CD4-positive, alpha-beta T cell (primary cell): ENCODE data around the gene FNBP1. TPM values are rescaled to one million over a fixed set of nuclear protein-coding genes. Genes with fewer than 3 reads are reported as not detected.

Experiments used
- ATAC-seq: fragments of 200-7000 bp; cut with Tn5 transposase; one replicate; pipeline ENCODE4 v1.10.0; 2022; ENCODE audit warnings: mild to moderate bottlenecking; ENCODE audit not compliant: poor library complexity
- CTCF ChIA-PET: fragments of 350-600 bp; sonication (Branson Sonifier 250); formaldehyde crosslinking; loops from one replicate; lab custom pipeline; 2021; ENCODE audit warnings: antibody characterized with exemption, inconsistent platforms; lab: Charles Lee
- POLR2A ChIA-PET: fragments of 350-600 bp; sonication (Branson Sonifier 250); formaldehyde crosslinking; loops from one replicate; lab custom pipeline; 2021; ENCODE audit warnings: antibody characterized with exemption, inconsistent platforms; lab: Charles Lee
- DNase-seq, 14 experiments: peaks; one replicate each; pipeline ENCODE4 v3.0.0-alpha.2; 2013 to 2020; ENCODE audit warnings: mixed read lengths in 2 of 14
- H3K27ac ChIP-seq, 2 donors: one replicate each; pipeline versions ENCODE4 v1.5.1 to v1.7.0; 2013; ENCODE audit warnings: low read length in 2 of 2, low read depth in 1 of 2, mild to moderate bottlenecking in 1 of 2
- H3K27me3 ChIP-seq, 2 experiments: 1 replicate in 1 of 2; 2 replicates in 1 of 2; pipeline versions ENCODE4 v1.6.1 to v1.7.0; 2013; ENCODE audit warnings: low read length in 2 of 2, control low read depth in 1 of 2, mild to moderate bottlenecking in 1 of 2, moderate library complexity in 1 of 2; ENCODE audit not compliant: insufficient read depth in 2 of 2, control insufficient read depth in 1 of 2
- H3K36me3 ChIP-seq: one replicate; pipeline ENCODE4 v1.6.1; 2013; ENCODE audit warnings: low read length, control low read depth; ENCODE audit not compliant: insufficient read depth
- H3K4me1 ChIP-seq: one replicate; pipeline ENCODE4 v1.6.1; 2013; ENCODE audit warnings: low read length, control low read depth; ENCODE audit not compliant: insufficient read depth
- H3K4me3 ChIP-seq: one replicate; pipeline ENCODE4 v1.5.1; 2013; ENCODE audit warnings: mild to moderate bottlenecking, low read length, moderate library complexity
- H3K9me3 ChIP-seq, 2 experiments: 1 replicate in 1 of 2; 2 replicates in 1 of 2; pipeline versions ENCODE4 v1.6.1 to v1.7.0; 2013; ENCODE audit warnings: low read length in 2 of 2, mild to moderate bottlenecking in 2 of 2, control low read depth in 1 of 2, moderate library complexity in 1 of 2; ENCODE audit not compliant: control insufficient read depth in 1 of 2, insufficient read depth in 1 of 2
- H3K27ac Mint-ChIP-seq: one replicate; pipeline ENCODE4 v1.8.0; 2020; ENCODE audit warnings: mixed read lengths
- H3K27me3 Mint-ChIP-seq: one replicate; pipeline ENCODE4 v1.8.0; 2021; ENCODE audit warnings: mixed read lengths
- H3K36me3 Mint-ChIP-seq: one replicate; pipeline ENCODE4 v1.8.0; 2021; ENCODE audit warnings: low read depth, mixed read lengths
- H3K4me1 Mint-ChIP-seq: one replicate; pipeline ENCODE4 v1.8.0; 2021; ENCODE audit warnings: low read depth, mixed read lengths
- H3K4me3 Mint-ChIP-seq: one replicate; pipeline ENCODE4 v1.8.0; 2020; ENCODE audit warnings: mild to moderate bottlenecking, mixed read lengths
- H3K9me3 Mint-ChIP-seq: one replicate; pipeline ENCODE4 v1.8.0; 2020; ENCODE audit warnings: mixed read lengths
- intact Hi-C, 2 experiments: fragments of 100-400 bp; cut with DNase I in 1 of 2; cut with micrococcal nuclease in 1 of 2; formaldehyde crosslinking; loops; one replicate each; pipeline versions ENCODE4 v1.15.1 to v1.9.0; 2023 to 2025; cut with DNase I, micrococcal nuclease
- total RNA-seq, 174 experiments: library from RNA in 2 of 174; stranded (reverse) in 2 of 174; gene quantifications; one replicate each; pipeline ENCODE4 v1.2.3 and lab custom pipeline; 2021 to 2026
- TF ChIP-seq, protein P1 (sequence below): fragments of 200-600 bp; IDR thresholded peaks from one replicate; pipeline ENCODE4 v1.8.0; 2022; ENCODE audit warnings: antibody characterized with exemption, mild to moderate bottlenecking

Gene FNBP1
- total RNA-seq, 2 experiments from 2014 or later = 166 to 181 TPM

DNA sequence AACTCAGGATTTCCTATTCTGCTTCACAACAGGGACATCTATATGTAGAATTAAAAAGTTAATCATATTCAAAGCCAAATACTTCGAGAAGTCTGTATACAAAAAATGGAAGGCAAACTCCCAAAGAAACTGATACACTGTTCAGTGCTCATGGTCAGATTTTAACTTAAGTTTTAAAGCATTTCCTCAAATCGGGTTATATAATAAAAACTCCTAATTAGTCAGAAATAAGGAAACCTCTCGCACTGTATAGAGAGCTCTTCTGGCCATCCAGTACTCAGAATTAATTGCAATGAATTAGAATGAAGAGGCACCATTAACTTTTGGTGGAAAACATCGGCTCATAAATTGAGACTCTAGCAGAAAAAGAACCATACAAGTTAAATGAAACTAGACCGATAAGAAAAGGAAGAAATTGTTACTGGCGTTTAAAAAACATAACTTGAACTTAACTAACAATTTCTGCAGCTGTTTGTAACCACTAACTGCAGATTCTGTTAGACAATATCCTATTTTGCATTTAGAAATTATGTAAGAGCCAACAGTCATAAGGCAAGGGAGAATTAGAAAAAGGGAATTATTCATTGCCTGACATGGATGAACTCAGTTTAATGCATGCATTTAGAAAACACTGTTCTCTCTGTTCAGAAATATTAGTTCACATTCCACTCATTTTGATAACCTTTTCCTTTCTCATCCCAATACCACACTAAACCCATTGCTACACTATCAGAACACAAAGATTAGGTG, 96.6 kb downstream of the FNBP1 start:
- H3K27me3 Mint-ChIP-seq = no peaks in the 10 kb centered on the region
- CTCF ChIA-PET = interaction anchor here (2.1 kb wide), 1 partner anchor 61 kb away, joined by 5 read pairs; no protein-coding TSS in a partner anchor
- peaks cover 68% of the 10 kb centered on the region for H3K4me1 Mint-ChIP-seq
- Histone ChIP-seq H3K9me3 (peaks cover 0 to 5% of the 10 kb centered on the region in 2 experiments), H3K36me3 (peaks cover 49% of the 10 kb centered on the region), H3K27me3 (no peaks in the 10 kb centered on the region), H3K4me1 (peaks cover 46% of the 10 kb centered on the region), H3K4me3 (no peak overlapping the region), H3K27ac (peak overlapping the region; percentile 50 to 80)
- DNase-seq = no peak
- intact Hi-C loops = loop anchor here in 1 of 2 experiments (10.0 kb wide), 1 partner anchor 112 kb away; the partner anchor contains the start of genes C9orf78 and USP20
- TF ChIP-seq, protein P1, sequence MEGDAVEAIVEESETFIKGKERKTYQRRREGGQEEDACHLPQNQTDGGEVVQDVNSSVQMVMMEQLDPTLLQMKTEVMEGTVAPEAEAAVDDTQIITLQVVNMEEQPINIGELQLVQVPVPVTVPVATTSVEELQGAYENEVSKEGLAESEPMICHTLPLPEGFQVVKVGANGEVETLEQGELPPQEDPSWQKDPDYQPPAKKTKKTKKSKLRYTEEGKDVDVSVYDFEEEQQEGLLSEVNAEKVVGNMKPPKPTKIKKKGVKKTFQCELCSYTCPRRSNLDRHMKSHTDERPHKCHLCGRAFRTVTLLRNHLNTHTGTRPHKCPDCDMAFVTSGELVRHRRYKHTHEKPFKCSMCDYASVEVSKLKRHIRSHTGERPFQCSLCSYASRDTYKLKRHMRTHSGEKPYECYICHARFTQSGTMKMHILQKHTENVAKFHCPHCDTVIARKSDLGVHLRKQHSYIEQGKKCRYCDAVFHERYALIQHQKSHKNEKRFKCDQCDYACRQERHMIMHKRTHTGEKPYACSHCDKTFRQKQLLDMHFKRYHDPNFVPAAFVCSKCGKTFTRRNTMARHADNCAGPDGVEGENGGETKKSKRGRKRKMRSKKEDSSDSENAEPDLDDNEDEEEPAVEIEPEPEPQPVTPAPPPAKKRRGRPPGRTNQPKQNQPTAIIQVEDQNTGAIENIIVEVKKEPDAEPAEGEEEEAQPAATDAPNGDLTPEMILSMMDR = no peak
- no peak for ATAC-seq
- peak overlapping the region; percentile 76 for H3K27ac Mint-ChIP-seq
- H3K36me3 Mint-ChIP-seq = peaks cover 71% of the 10 kb centered on the region
- POLR2A ChIA-PET = interaction anchor here (0.7 to 3.6 kb wide), 5 partner anchors 13 to 108 kb away, joined by 3 to 43 read pairs (median 11); partner anchors contain the start of gene GPR107
- H3K9me3 Mint-ChIP-seq = peaks cover 5% of the 10 kb centered on the region
- H3K4me3 Mint-ChIP-seq = peak overlapping the region; percentile 71

- Mint-ChIP-seq H3K4me1 (peaks cover 67% of the 10 kb centered on the region), H3K4me3 (peak overlapping the region; percentile 27), H3K9me3 (peaks cover 6% of the 10 kb centered on the region), H3K36me3 (peaks cover 64% of the 10 kb centered on the region), H3K27me3 (no peaks in the 10 kb centered on the region), H3K27ac (peak overlapping the region; percentile 76)
- peak overlapping the region; percentile 58 to 80 for H3K27ac ChIP-seq
- H3K36me3 ChIP-seq = peaks cover 47% of the 10 kb centered on the region
- ChIA-PET POLR2A (interaction anchor here (0.7 to 3.6 kb wide), 21 partner anchors 9 to 108 kb away, joined by 3 to 43 read pairs (median 4); partner anchors contain the start of genes FNBP1 and GPR107), CTCF (interaction anchor here (0.6 to 2.1 kb wide), 5 partner anchors 18 to 93 kb away, joined by 3 to 7 read pairs (median 3); no protein-coding TSS in a partner anchor)
- H3K9me3 ChIP-seq = peaks cover 0 to 10% of the 10 kb centered on the region in 2 experiments
- peaks cover 42% of the 10 kb centered on the region for H3K4me1 ChIP-seq
- DNase-seq (peak in 3 of 14 experiments; percentile 59 to 83 (median 60)), ATAC-seq (peak; percentile 58)
- H3K27me3 ChIP-seq = no peaks in the 10 kb centered on the region
- intact Hi-C loops = loop anchor here in 1 of 2 experiments (2.0 to 10.0 kb wide), 2 partner anchors 17 to 111 kb away; partner anchors contain the start of genes C9orf78 and USP20
- H3K4me3 ChIP-seq = peak overlapping the region; percentile 4
- TF ChIP-seq, protein P1 = peak; percentile 10
These were observed 97.7 kb downstream of the FNBP1 start for GRCh38 chr9:129945314-129945713.

- ChIA-PET CTCF (interaction anchor here (0.7 to 2.1 kb wide), 5 partner anchors 19 to 94 kb away, joined by 3 to 7 read pairs (median 4); no protein-coding TSS in a partner anchor), POLR2A (interaction anchor here (0.7 to 3.6 kb wide), 21 partner anchors 8 to 109 kb away, joined by 3 to 43 read pairs (median 4); partner anchors contain the start of genes FNBP1 and GPR107)
- peaks cover 7% of the 10 kb centered on the region for H3K9me3 Mint-ChIP-seq
- DNase-seq (peak in 13 of 14 experiments; percentile 22 to 92 (median 33)), ATAC-seq (peak; percentile 90)
- Histone ChIP-seq H3K36me3 (peaks cover 43% of the 10 kb centered on the region), H3K4me1 (peaks cover 46% of the 10 kb centered on the region), H3K4me3 (no peak overlapping the region), H3K27ac (peak overlapping the region; percentile 12 to 58), H3K27me3 (no peaks in the 10 kb centered on the region), H3K9me3 (peaks cover 0 to 10% of the 10 kb centered on the region in 2 experiments)
- TF ChIP-seq, protein P1 = no peak
- peaks cover 67% of the 10 kb centered on the region for H3K4me1 Mint-ChIP-seq
- peak overlapping the region; percentile 76 for H3K27ac Mint-ChIP-seq
- peak overlapping the region; percentile 56 for H3K4me3 Mint-ChIP-seq
- no peaks in the 10 kb centered on the region for H3K27me3 Mint-ChIP-seq
- intact Hi-C loops = loop anchor here in 1 of 2 experiments (1.0 to 10.0 kb wide), 3 partner anchors 18 to 110 kb away; partner anchors contain the start of genes C9orf78 and USP20
- H3K36me3 Mint-ChIP-seq = peaks cover 64% of the 10 kb centered on the region
These were observed 98.4 kb downstream of the FNBP1 start for GRCh38 chr9:129944506-129945116.
